Endodermal cell (in vitro differentiated cells): ENCODE measurements around the gene NECAB2. TPM values are rescaled to one million over a fixed set of nuclear protein-coding genes. Genes with fewer than 3 reads are reported as not detected.

Experiments
- DNase-seq: peaks from one replicate; pipeline ENCODE4 v3.0.0-alpha.2; 2017
- H3K27ac ChIP-seq: 2 replicates; pipeline ENCODE4 v1.5.1; 2013; ENCODE audit warnings: mild to moderate bottlenecking, low read depth, low read length, moderate library complexity
- H3K27me3 ChIP-seq: 2 replicates; pipeline ENCODE4 v1.6.1; 2013; ENCODE audit warnings: mild to moderate bottlenecking, low read length, moderate library complexity; ENCODE audit not compliant: insufficient read depth, control insufficient read depth, poor library complexity, severe bottlenecking
- H3K36me3 ChIP-seq: 2 replicates; pipeline ENCODE4 v1.7.0; 2013; ENCODE audit warnings: mild to moderate bottlenecking, low read length, moderate library complexity; ENCODE audit not compliant: control insufficient read depth, insufficient read depth
- H3K4me1 ChIP-seq: one replicate; pipeline ENCODE4 v1.7.0; 2013; ENCODE audit warnings: low read length; ENCODE audit not compliant: control insufficient read depth, insufficient read depth
- H3K4me3 ChIP-seq: 2 replicates; pipeline ENCODE4 v1.5.1; 2013; ENCODE audit warnings: mild to moderate bottlenecking, low read length, moderate library complexity
- H3K9ac ChIP-seq: 2 replicates; pipeline ENCODE4 v1.6.1; 2013; ENCODE audit warnings: mild to moderate bottlenecking, low read length, moderate library complexity; ENCODE audit not compliant: poor library complexity, severe bottlenecking; ENCODE audit errors: extremely low read depth
- H3K9me3 ChIP-seq: 2 replicates; pipeline ENCODE4 v1.6.1; 2013; ENCODE audit warnings: mild to moderate bottlenecking, low read length, moderate library complexity; ENCODE audit not compliant: control insufficient read depth
- H3K27ac Mint-ChIP-seq: 2 replicates; pipeline ENCODE4 v1.8.0; 2020; ENCODE audit warnings: mixed read lengths
- H3K27me3 Mint-ChIP-seq: 2 replicates; pipeline ENCODE4 v1.8.0; 2021; ENCODE audit warnings: mild to moderate bottlenecking, mixed read lengths; ENCODE audit not compliant: insufficient read depth
- H3K36me3 Mint-ChIP-seq: 2 replicates; pipeline ENCODE4 v1.8.0; 2020; ENCODE audit warnings: low read depth, mixed read lengths
- H3K4me1 Mint-ChIP-seq: 2 replicates; pipeline ENCODE4 v1.8.0; 2020; ENCODE audit warnings: mixed read lengths
- H3K4me3 Mint-ChIP-seq: 2 replicates; pipeline ENCODE4 v1.8.0; 2020; ENCODE audit warnings: mild to moderate bottlenecking, moderate library complexity, mixed read lengths
- H3K9me3 Mint-ChIP-seq: 2 replicates; pipeline ENCODE4 v1.8.0; 2020; ENCODE audit warnings: mild to moderate bottlenecking, mixed read lengths
- CTCF ChIP-seq: fragments of 200-600 bp; sonication (generic); conservative IDR thresholded peaks from 2 replicates; pipeline ENCODE4 v1.5.0; 2021; ENCODE audit warnings: antibody characterized with exemption, mild to moderate bottlenecking
- WGBS, 2 experiments: methylation state at CpG; one replicate each; pipeline versions ENCODE4 v1.1.5 to v1.1.7; 2013; ENCODE audit warnings: missing lambda C conversion rate in 2 of 2, mixed read lengths in 1 of 2; ENCODE audit not compliant: insufficient coverage in 1 of 2, insufficient read length in 1 of 2; 5-methylcytosine and 5-hydroxymethylcytosine counted together
- total RNA-seq, 2 donors: library from RNA; stranded (reverse); fragmentation: NEBNext Ultra II Directional in 1 of 2; extraction: Animal tissue kit (Norgen Biotek cat#: 25700) in 1 of 2; gene quantifications; 2 replicates in 1 of 2; 3 replicates in 1 of 2; pipeline ENCODE4 v1.2.1, GENCODE V29; 2021

The NECAB2 gene
- total RNA-seq, 2 donors from 2014 or later = 2.7 to 3.3 TPM

- Mint-ChIP-seq H3K27ac (no peak overlapping the region), H3K4me3 (no peak overlapping the region), H3K9me3 (peaks cover 39% of the 10 kb centered on the region), H3K4me1 (peaks cover 7% of the 10 kb centered on the region), H3K36me3 (peaks cover 4% of the 10 kb centered on the region), H3K27me3 (peaks cover 14% of the 10 kb centered on the region)
- H3K27ac ChIP-seq = no peak overlapping the region
- H3K4me3 ChIP-seq = no peak overlapping the region
- peaks cover 19% of the 10 kb centered on the region for H3K9me3 ChIP-seq
- 75 to 83% methylated on average over 6 to 10 of the region's 11 CpGs for WGBS, 2 experiments
- no peaks in the 10 kb centered on the region for H3K36me3 ChIP-seq
- H3K4me1 ChIP-seq = no peaks in the 10 kb centered on the region
- DNase-seq = no peak
- no peaks in the 10 kb centered on the region for H3K27me3 ChIP-seq
- TF ChIP-seq CTCF = no peak
- H3K9ac ChIP-seq = no peak overlapping the region
These were observed 54.6 kb downstream of the NECAB2 start for GRCh38 chr16:84022644-84023043.

- WGBS, 2 experiments = 89 to 90% methylated on average over 9 of the region's 9 CpGs
- Histone ChIP-seq H3K4me1 (no peaks in the 10 kb centered on the region), H3K27ac (no peak overlapping the region), H3K36me3 (no peaks in the 10 kb centered on the region), H3K9ac (no peak overlapping the region), H3K4me3 (no peak overlapping the region), H3K27me3 (no peaks in the 10 kb centered on the region), H3K9me3 (peaks cover 19% of the 10 kb centered on the region)
- Mint-ChIP-seq H3K27me3 (peaks cover 17% of the 10 kb centered on the region), H3K27ac (no peak overlapping the region), H3K36me3 (peaks cover 4% of the 10 kb centered on the region), H3K4me3 (no peak overlapping the region), H3K4me1 (peaks cover 7% of the 10 kb centered on the region), H3K9me3 (peaks cover 28% of the 10 kb centered on the region)
- no peak for DNase-seq
- no peak for TF ChIP-seq CTCF
These were observed 56.8 kb downstream of the NECAB2 start for GRCh38 chr16:84024854-84025253.

- peaks cover 8% of the 10 kb centered on the region for H3K9me3 ChIP-seq
- peaks cover 7% of the 10 kb centered on the region for H3K4me1 Mint-ChIP-seq
- no peak overlapping the region for H3K9ac ChIP-seq
- H3K4me1 ChIP-seq = no peaks in the 10 kb centered on the region
- H3K36me3 Mint-ChIP-seq = peaks cover under 1% of the 10 kb centered on the region
- H3K27me3 ChIP-seq = no peaks in the 10 kb centered on the region
- H3K27ac Mint-ChIP-seq = no peak overlapping the region
- peak; percentile 50 for DNase-seq
- peaks cover 13% of the 10 kb centered on the region for H3K9me3 Mint-ChIP-seq
- H3K27me3 Mint-ChIP-seq = peaks cover 11% of the 10 kb centered on the region
- no peak overlapping the region for H3K27ac ChIP-seq
- H3K4me3 ChIP-seq = no peak overlapping the region
- H3K4me3 Mint-ChIP-seq = no peak overlapping the region
- 71 to 84% methylated on average over 8 to 10 of the region's 10 CpGs for WGBS, 2 experiments
- TF ChIP-seq CTCF = no peak
- no peaks in the 10 kb centered on the region for H3K36me3 ChIP-seq
These were observed 58.6 kb downstream of the NECAB2 start for GRCh38 chr16:84026606-84027005.
